Common myeloid progenitor, CD34-positive (primary cell): ENCODE data around the gene ENPP5.

Experiments
- CTCF ChIA-PET: fragments of 350-600 bp; sonication (Branson Sonifier 250); formaldehyde crosslinking; loops from one replicate; lab custom pipeline; 2021; ENCODE audit warnings: antibody characterized with exemption; lab: Charles Lee
- POLR2A ChIA-PET: fragments of 350-600 bp; sonication (Branson Sonifier 250); formaldehyde crosslinking; loops from one replicate; lab custom pipeline; 2021; ENCODE audit warnings: antibody characterized with exemption; lab: Charles Lee
- DNase-seq, 3 donors: peaks; one replicate each; pipeline versions ENCODE4 v3.0.0 to v3.0.0-alpha.2; 2013
- H3K27ac ChIP-seq, 2 experiments: 1 replicate in 1 of 2; 2 replicates in 1 of 2; pipeline ENCODE4 v1.7.0; 2013; ENCODE audit warnings: inconsistent platforms in 2 of 2, low read length in 2 of 2, mild to moderate bottlenecking in 2 of 2, low read depth in 1 of 2, moderate library complexity in 1 of 2; ENCODE audit not compliant: severe bottlenecking in 2 of 2, insufficient read depth in 1 of 2, poor library complexity in 1 of 2
- H3K27me3 ChIP-seq, 5 experiments: replicated peaks in 2 of 5; 1 replicate in 3 of 5; 2 replicates in 2 of 5; pipeline versions ENCODE4 v1.6.1 to v1.7.0; 2013; ENCODE audit warnings: low read length in 4 of 5, mild to moderate bottlenecking in 2 of 5, moderate library complexity in 2 of 5, inconsistent platforms in 1 of 5; ENCODE audit not compliant: insufficient read depth in 5 of 5, control insufficient read depth in 4 of 5
- H3K36me3 ChIP-seq, 4 experiments: 1 replicate in 2 of 4; 2 replicates in 2 of 4; pipeline versions ENCODE4 v1.6.1 to v1.7.0; 2013; ENCODE audit warnings: low read length in 3 of 4, control low read depth in 1 of 4, mild to moderate bottlenecking in 1 of 4; ENCODE audit not compliant: control insufficient read depth in 4 of 4, insufficient read depth in 4 of 4
- H3K4me1 ChIP-seq, 4 experiments: 1 replicate in 3 of 4; 2 replicates in 1 of 4; pipeline versions ENCODE4 v1.6.1 to v1.7.1; 2013; ENCODE audit warnings: low read length in 3 of 4, mild to moderate bottlenecking in 3 of 4, control low read depth in 1 of 4, inconsistent platforms in 1 of 4, moderate library complexity in 1 of 4; ENCODE audit not compliant: control insufficient read depth in 4 of 4, insufficient read depth in 4 of 4; ENCODE audit errors: control extremely low read depth in 1 of 4
- H3K4me3 ChIP-seq, 7 experiments: 1 replicate in 4 of 7; 2 replicates in 3 of 7; pipeline versions ENCODE4 v1.5.1 to v1.7.0; 2013; ENCODE audit warnings: mild to moderate bottlenecking in 7 of 7, low read length in 6 of 7, moderate library complexity in 6 of 7, inconsistent platforms in 2 of 7, low read depth in 2 of 7, control low read depth in 1 of 7; ENCODE audit not compliant: insufficient read depth in 4 of 7, control insufficient read depth in 1 of 7; ENCODE audit errors: extremely low read depth in 1 of 7
- H3K9me3 ChIP-seq, 5 experiments: 1 replicate in 4 of 5; 2 replicates in 1 of 5; pipeline versions ENCODE4 v1.6.1 to v1.7.1; 2013; ENCODE audit warnings: low read length in 4 of 5, mild to moderate bottlenecking in 2 of 5, inconsistent platforms in 1 of 5, low read depth in 1 of 5, moderate library complexity in 1 of 5; ENCODE audit not compliant: control insufficient read depth in 4 of 5, insufficient read depth in 2 of 5; ENCODE audit errors: control extremely low read depth in 1 of 5
- WGBS: methylation state at CpG from one replicate; pipeline ENCODE4 v1.1.5; 2013; ENCODE audit not compliant: insufficient coverage; 5-methylcytosine and 5-hydroxymethylcytosine counted together

ENPP5 gene

GRCh38 chr6:46118836-46119235 is 51.9 kb downstream of the ENPP5 start:
- Histone ChIP-seq H3K27me3 (no peaks in the 10 kb centered on the region), H3K4me3 (no peak overlapping the region), H3K4me1 (no peaks in the 10 kb centered on the region), H3K36me3 (peaks cover 0 to 3% (median 0%) of the 10 kb centered on the region in 4 experiments), H3K9me3 (peaks cover 0 to 5% (median 0%) of the 10 kb centered on the region in 5 experiments), H3K27ac (no peak overlapping the region)
- CTCF ChIA-PET = no interaction called here
- DNase-seq = no peak
- 95% methylated on average over 2 of the region's 3 CpGs for WGBS
- POLR2A ChIA-PET = no interaction called here

GRCh38 chr6:46118157-46118556 is 52.6 kb downstream of the ENPP5 start:
- H3K9me3 ChIP-seq = peaks cover 0 to 5% (median 0%) of the 10 kb centered on the region in 5 experiments
- H3K36me3 ChIP-seq = peaks cover 0 to 3% (median 0%) of the 10 kb centered on the region in 4 experiments
- no peak overlapping the region for H3K4me3 ChIP-seq
- WGBS = no CpG with 5 or more reads among the region's 1 CpG
- ChIA-PET POLR2A (no interaction called here), CTCF (no interaction called here)
- DNase-seq = no peak
- no peak overlapping the region for H3K27ac ChIP-seq
- H3K27me3 ChIP-seq = no peaks in the 10 kb centered on the region
- no peaks in the 10 kb centered on the region for H3K4me1 ChIP-seq

- Histone ChIP-seq H3K4me3 (no peak overlapping the region), H3K27ac (no peak overlapping the region), H3K4me1 (no peaks in the 10 kb centered on the region), H3K27me3 (no peaks in the 10 kb centered on the region), H3K36me3 (peaks cover 0 to 3% (median 2%) of the 10 kb centered on the region in 4 experiments), H3K9me3 (peaks cover 0 to 8% (median 0%) of the 10 kb centered on the region in 5 experiments)
- POLR2A ChIA-PET = no interaction called here
- no peak for DNase-seq
- WGBS = no CpG with 5 or more reads among the region's 2 CpGs
- CTCF ChIA-PET = interaction anchor here (1.2 kb wide), 1 partner anchor 10 kb away, joined by 3 read pairs; no protein-coding TSS in a partner anchor
Measured at GRCh38 chr6:46116289-46116688, 54.5 kb downstream of the ENPP5 start.

GRCh38 chr6:46115634-46116033 is 55.1 kb downstream of the ENPP5 start:
- Histone ChIP-seq H3K27ac (no peak overlapping the region), H3K4me3 (no peak overlapping the region), H3K36me3 (peaks cover 0 to 3% (median 2%) of the 10 kb centered on the region in 4 experiments), H3K4me1 (no peaks in the 10 kb centered on the region), H3K9me3 (peaks cover 0 to 8% (median 0%) of the 10 kb centered on the region in 5 experiments), H3K27me3 (no peaks in the 10 kb centered on the region)
- DNase-seq = no peak
- ChIA-PET POLR2A (no interaction called here), CTCF (no interaction called here)
- WGBS = no CpG with 5 or more reads among the region's 1 CpG

- Histone ChIP-seq H3K36me3 (peaks cover 0 to 3% (median under 1%) of the 10 kb centered on the region in 4 experiments), H3K9me3 (peaks cover 0 to 6% (median 0%) of the 10 kb centered on the region in 5 experiments), H3K4me3 (no peak overlapping the region), H3K4me1 (no peaks in the 10 kb centered on the region), H3K27me3 (no peaks in the 10 kb centered on the region), H3K27ac (no peak overlapping the region)
- ChIA-PET CTCF (interaction anchor here (1.3 kb wide), 1 partner anchor 14 kb away, joined by 4 read pairs; no protein-coding TSS in a partner anchor), POLR2A (no interaction called here)
- WGBS = 100% methylated on average over 1 of the region's 1 CpG
- no peak for DNase-seq
Measured at GRCh38 chr6:46113370-46113769, 57.4 kb downstream of the ENPP5 start.
